Aortic smooth muscle cell (primary cell): ENCODE measurements around the gene TAS2R41. TPM values are rescaled to one million over a fixed set of nuclear protein-coding genes. Genes with fewer than 3 reads are reported as not detected.

ENCODE experiments used
- total RNA-seq: library from RNA; depleted of rRNA; stranded (reverse); fragments of >200 nt; gene quantifications from 2 replicates; pipeline ENCODE4 v1.2.3, GENCODE V29; 2014

The TAS2R41 gene, protein sequence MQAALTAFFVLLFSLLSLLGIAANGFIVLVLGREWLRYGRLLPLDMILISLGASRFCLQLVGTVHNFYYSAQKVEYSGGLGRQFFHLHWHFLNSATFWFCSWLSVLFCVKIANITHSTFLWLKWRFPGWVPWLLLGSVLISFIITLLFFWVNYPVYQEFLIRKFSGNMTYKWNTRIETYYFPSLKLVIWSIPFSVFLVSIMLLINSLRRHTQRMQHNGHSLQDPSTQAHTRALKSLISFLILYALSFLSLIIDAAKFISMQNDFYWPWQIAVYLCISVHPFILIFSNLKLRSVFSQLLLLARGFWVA
- not detected in 2 replicates for total RNA-seq

DNA sequence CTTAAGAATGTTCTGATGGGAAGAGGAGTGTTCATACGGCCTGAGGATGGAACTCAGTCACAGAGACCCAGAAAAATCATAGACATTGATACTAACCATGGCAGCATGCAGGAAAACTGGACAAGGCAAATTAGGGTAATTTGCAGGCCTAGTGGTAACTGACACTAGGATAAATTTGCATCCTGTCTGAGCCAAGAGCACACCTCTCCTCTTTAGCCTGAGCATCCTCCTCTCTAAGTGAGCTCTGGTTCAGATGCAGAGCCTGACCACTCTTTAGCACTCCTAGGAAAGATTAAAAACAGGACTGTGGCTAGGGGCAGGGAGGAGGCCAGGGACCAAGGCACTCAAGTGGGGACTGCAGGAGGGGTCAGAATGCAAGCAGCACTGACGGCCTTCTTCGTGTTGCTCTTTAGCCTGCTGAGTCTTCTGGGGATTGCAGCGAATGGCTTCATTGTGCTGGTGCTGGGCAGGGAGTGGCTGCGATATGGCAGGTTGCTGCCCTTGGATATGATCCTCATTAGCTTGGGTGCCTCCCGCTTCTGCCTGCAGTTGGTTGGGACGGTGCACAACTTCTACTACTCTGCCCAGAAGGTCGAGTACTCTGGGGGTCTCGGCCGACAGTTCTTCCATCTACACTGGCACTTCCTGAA is at the start of gene TAS2R41:
TAS2R41 (plus strand) TSS at position 373 of the 650 bp plus-strand sequence; CDS start at position 373, 0 bp downstream.

DNA sequence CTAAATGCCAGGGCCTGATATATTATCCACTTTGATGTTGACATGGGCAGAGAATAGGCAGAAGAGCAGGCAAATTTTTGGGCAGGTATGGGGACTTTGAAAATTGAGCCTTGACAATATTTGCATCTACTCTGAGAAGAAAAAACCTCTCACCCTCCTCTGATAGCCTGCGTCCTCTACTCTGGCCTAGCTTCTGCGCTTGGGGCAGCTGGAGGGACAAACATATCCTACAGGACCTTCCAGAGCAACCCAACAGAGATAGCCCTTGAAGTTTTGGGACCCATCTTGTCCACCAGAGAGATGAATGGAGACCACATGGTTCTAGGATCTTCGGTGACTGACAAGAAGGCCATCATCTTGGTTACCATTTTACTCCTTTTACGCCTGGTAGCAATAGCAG is 34.5 kb upstream of the TAS2R41 start, which contains the start of gene TAS2R60:
TAS2R60 (plus strand) TSS at position 301 of the 400 bp plus-strand sequence; CDS start at position 301, 0 bp downstream.

Other genes with a start within 250 kb of the TAS2R41 start
- gene GSTK1, start 214.4 kb upstream of the TAS2R41 start, total RNA-seq: 83.1 and 87.4 TPM in 2 replicates
- not detected in 2 replicates for gene TMEM139, start 192.9 kb upstream of the TAS2R41 start, total RNA-seq
- 15.3 and 15.6 TPM in 2 replicates for gene CASP2, start 189.5 kb upstream of the TAS2R41 start, total RNA-seq
- not detected in 2 replicates for gene CLCN1, start 161.8 kb upstream of the TAS2R41 start, total RNA-seq
- 1.6 and 2.0 TPM in 2 replicates for gene FAM131B, start 115.2 kb upstream of the TAS2R41 start, total RNA-seq
- 17.2 and 41.5 TPM in 2 replicates for gene ZYX, start 96.5 kb upstream of the TAS2R41 start, total RNA-seq
- not detected in 2 replicates for gene EPHA1, start 69.0 kb upstream of the TAS2R41 start, total RNA-seq
- gene TAS2R60, start 34.4 kb upstream of the TAS2R41 start, total RNA-seq: not detected in 2 replicates
- 0.06 and 0.13 TPM in 2 replicates for gene CTAGE15, start 93.9 kb downstream of the TAS2R41 start, total RNA-seq
- 1.1 and 1.7 TPM in 2 replicates for gene TCAF2, start 143.1 kb downstream of the TAS2R41 start, total RNA-seq